K562 (cell line): ENCODE results near the gene CCDC175. TPM values are rescaled to one million over a fixed set of nuclear protein-coding genes. Genes with fewer than 3 reads are reported as not detected.

Experiments
- ATAC-seq: fragments of 200-7000 bp; cut with Tn5 transposase; 3 replicates; pipeline ENCODE4 v1.9.1; 2020; ENCODE audit warnings: moderate library complexity
- BruUV-seq: library from RNA; stranded (reverse); fragments of 400-500 nt; replicated peaks from 2 replicates; lab custom pipeline; 2021; lab: Mats Ljungman, UMichigan
- CTCF ChIA-PET: fragments of 300-600 bp; formaldehyde crosslinking; extraction: SDS; loops from one replicate; lab custom pipeline; 2021; ENCODE audit warnings: low intra/inter-chr PET ratio; lab: Yijun Ruan, JAX
- POLR2A ChIA-PET: fragments of 300-600, 350-650 bp; sonication (Branson Sonifier 250); formaldehyde crosslinking; extraction: SDS; loops from one replicate; lab custom pipeline; 2021; ENCODE audit warnings: antibody characterized with exemption, inconsistent platforms; lab: Yijun Ruan, JAX
- DNase-seq, 4 experiments: peaks; one replicate each; pipeline versions ENCODE4 v3.0.0 to v3.0.0-alpha.2; 2011 to 2018; ENCODE audit warnings: low spot score in 3 of 4, mixed read lengths in 3 of 4; ENCODE audit errors: extremely low read depth in 1 of 4
- FAIRE-seq: peaks from 2 replicates; lab custom pipeline; 2011; peaks lifted over from hg19 to GRCh38; lab: Jason Lieb, UNC
- H2AFZ ChIP-seq: 2 replicates; pipeline ENCODE4 v1.6.0; 2011; ENCODE audit warnings: low read depth, low read length, control low read depth, inconsistent platforms
- H3K27ac ChIP-seq: fragments of 200-600 bp; 3 replicates; pipeline ENCODE4 v1.8.0; 2011; ENCODE audit warnings: low read depth, mild to moderate bottlenecking, control low read depth, inconsistent platforms, low read length, moderate library complexity, mixed read lengths; ENCODE audit errors: extremely low read depth
- H3K27me3 ChIP-seq, 2 experiments: fragments of 300-600 bp in 1 of 2; 2 replicates in 1 of 2; 3 replicates in 1 of 2; pipeline versions ENCODE4 v1.6.0 to v1.8.0; 2011; ENCODE audit warnings: inconsistent platforms in 2 of 2, low read length in 2 of 2, mild to moderate bottlenecking in 1 of 2, mixed read lengths in 1 of 2, moderate library complexity in 1 of 2; ENCODE audit not compliant: control insufficient read depth in 2 of 2, insufficient read depth in 2 of 2
- H3K36me3 ChIP-seq: fragments of 300-600 bp; 3 replicates; pipeline ENCODE4 v1.8.0; 2011; ENCODE audit warnings: mild to moderate bottlenecking, low read length, inconsistent platforms; ENCODE audit not compliant: control insufficient read depth, insufficient read depth
- H3K4me1 ChIP-seq, 2 experiments: fragments of 200-600 bp in 1 of 2; replicated peaks in 1 of 2; 2 replicates in 1 of 2; 3 replicates in 1 of 2; pipeline versions ENCODE4 v1.5.1 to v1.8.0; 2011; ENCODE audit warnings: inconsistent platforms in 2 of 2, low read length in 2 of 2, mild to moderate bottlenecking in 1 of 2, mixed read lengths in 1 of 2, moderate library complexity in 1 of 2; ENCODE audit not compliant: control insufficient read depth in 2 of 2, insufficient read depth in 2 of 2
- H3K4me2 ChIP-seq: 2 replicates; pipeline ENCODE4 v1.6.1; 2011; ENCODE audit warnings: low read length, control low read depth, inconsistent platforms, mixed read lengths; ENCODE audit not compliant: insufficient read depth
- H3K4me3 ChIP-seq: fragments of 200-600 bp; sonication (generic), shearing (Covaris generic); 2 replicates; pipeline ENCODE4 v1.5.1; 2016; ENCODE audit warnings: control low read depth, inconsistent platforms
- H3K79me2 ChIP-seq: fragments of 200-600 bp; 3 replicates; pipeline ENCODE4 v1.8.0; 2011; ENCODE audit warnings: low read length, inconsistent platforms; ENCODE audit not compliant: control insufficient read depth, insufficient read depth
- H3K9ac ChIP-seq, 2 experiments: 2 replicates each; pipeline versions ENCODE4 v1.6.0 to v1.6.1; 2011; ENCODE audit warnings: low read depth in 2 of 2, low read length in 2 of 2, control low read depth in 1 of 2, inconsistent platforms in 1 of 2, mild to moderate bottlenecking in 1 of 2, mixed read lengths in 1 of 2; ENCODE audit not compliant: insufficient read depth in 1 of 2
- H3K9me1 ChIP-seq: one replicate; pipeline ENCODE4 v1.6.0; 2011; ENCODE audit warnings: inconsistent platforms, mild to moderate bottlenecking, low read length, moderate library complexity; ENCODE audit not compliant: control insufficient read depth, insufficient read depth
- H3K9me3 ChIP-seq: replicated peaks from 2 replicates; pipeline ENCODE4 v1.5.1; 2011; ENCODE audit warnings: low read depth, low read length, inconsistent platforms; ENCODE audit not compliant: control insufficient read depth, insufficient read depth
- H4K20me1 ChIP-seq: replicated peaks from 2 replicates; pipeline ENCODE4 v1.6.1; 2011; ENCODE audit warnings: low read length, inconsistent platforms, mixed read lengths; ENCODE audit not compliant: control insufficient read depth, insufficient read depth
- ARID2 ChIP-seq: fragments of 450-650 bp; IDR thresholded peaks from 2 replicates; pipeline ENCODE4 v1.6.1; 2017; ENCODE audit warnings: antibody characterized with exemption, mild to moderate bottlenecking
- CREB1 ChIP-seq, 2 experiments: sonication (generic) in 1 of 2; formaldehyde crosslinking in 1 of 2; IDR thresholded peaks; 2 replicates each; pipeline versions ENCODE4 v1.6.1 to v1.8.0; 2012 to 2022; ENCODE audit warnings: inconsistent platforms in 1 of 2, mild to moderate bottlenecking in 1 of 2, missing genetic modification reagents in 1 of 2, moderate library complexity in 1 of 2
- CREM ChIP-seq: IDR thresholded peaks from 2 replicates; pipeline ENCODE4 v1.6.1; 2014; ENCODE audit warnings: antibody characterized with exemption, low read depth
- CSDE1 ChIP-seq, 2 experiments: fragments of 450-650 bp; IDR thresholded peaks; 2 replicates each; pipeline ENCODE4 v1.6.1; 2016; ENCODE audit warnings: mild to moderate bottlenecking in 1 of 2
- FOXJ2 ChIP-seq: fragments of 200-800 bp; sonication (Bioruptor generic); IDR thresholded peaks from 2 replicates; pipeline ENCODE4 v1.6.1; 2016; ENCODE audit warnings: missing genetic modification characterization, missing compliant biosample characterization
- GTF2E2 ChIP-seq: fragments of 200-800 bp; sonication (Bioruptor generic); IDR thresholded peaks from 2 replicates; pipeline ENCODE4 v1.6.1; 2016; ENCODE audit warnings: missing genetic modification characterization, missing compliant biosample characterization
- MYC ChIP-seq, 2 experiments: fragments of 250-450 bp in 1 of 2; sonication (Bioruptor Pico) in 1 of 2; IDR thresholded peaks; 2 replicates each; pipeline versions ENCODE4 v1.5.1 to v1.6.1; 2012 to 2021; ENCODE audit warnings: low read depth in 2 of 2, borderline replicate concordance in 1 of 2, improper control_type of control experiment in 1 of 2, low read length in 1 of 2, mild to moderate bottlenecking in 1 of 2, moderate library complexity in 1 of 2
- SPI1 ChIP-seq: IDR thresholded peaks from 2 replicates; pipeline ENCODE4 v1.6.1; 2011; ENCODE audit warnings: low read depth, low read length, control low read depth, borderline replicate concordance
- TBL1XR1 ChIP-seq, 2 experiments: IDR thresholded peaks; 2 replicates each; pipeline ENCODE4 v1.6.1; 2012; ENCODE audit warnings: improper control_type of control experiment in 2 of 2, low read length in 2 of 2, mild to moderate bottlenecking in 1 of 2
- ZNF57 ChIP-seq: fragments of 450-650 bp; formaldehyde crosslinking; IDR thresholded peaks from 2 replicates; pipeline ENCODE4 v1.4.0; 2020; ENCODE audit warnings: mild to moderate bottlenecking, moderate library complexity
- WGBS: fragments of 100-300 bp; shearing (Covaris generic); methylation state at CpG from one replicate; pipeline ENCODE4 v1.1.6; 2016; ENCODE audit warnings: low coverage, mixed read lengths; ENCODE audit not compliant: insufficient coverage; ENCODE audit errors: missing lambda C conversion rate; 5-methylcytosine and 5-hydroxymethylcytosine counted together
- in situ Hi-C: fragments of 300-500 bp; cut with MboI; formaldehyde crosslinking; loops from 4 replicates; pipeline ENCODE4 v1.15.0; 2018; ENCODE audit warnings: inconsistent platforms, mixed read lengths
- intact Hi-C: fragments of 100-400 bp; cut with micrococcal nuclease; formaldehyde crosslinking; loops from 2 replicates; pipeline ENCODE4 v1.14.2; 2022
- polyA plus RNA-seq, 8 experiments: library from polyadenylated mRNA; depleted of rRNA in 4 of 8; stranded (reverse) in 5 of 8; unstranded in 3 of 8; fragments of >200 nt; fragmentation: Nextera tagmentation in 2 of 8; fragmentation: Illumina TruSeq in 1 of 8; extraction: Ambion mirVana in 2 of 8; extraction: Trizol in 1 of 8; gene quantifications; 2 replicates each; pipeline versions ENCODE4 v1.2.1 to v1.2.3, GENCODE V29; 2011 to 2014; ENCODE audit warnings: inconsistent platforms in 1 of 8, missing spikeins in 1 of 8
- total RNA-seq, 7 experiments: library from RNA; depleted of rRNA in 6 of 7; stranded (reverse); fragments of >200 nt in 6 of 7; fragmentation: Illumina TruSeq in 2 of 7; extraction: Trizol in 2 of 7; gene quantifications; 2 replicates each; pipeline versions ENCODE4 v1.2.1 to v1.2.3, GENCODE V29; 2011 to 2021; ENCODE audit warnings: low replicate concordance in 1 of 7
- TF ChIP-seq, protein P1 (sequence below): fragments of 450-650 bp; IDR thresholded peaks from 2 replicates; pipeline ENCODE4 v1.6.1; 2017; ENCODE audit warnings: antibody characterized with exemption

CCDC175 gene
- total and polyA plus RNA-seq, 9 of the 15 experiments (the other 6 are each of a cell fraction or from before 2014, with no cell fraction given), result not detected

DNA sequence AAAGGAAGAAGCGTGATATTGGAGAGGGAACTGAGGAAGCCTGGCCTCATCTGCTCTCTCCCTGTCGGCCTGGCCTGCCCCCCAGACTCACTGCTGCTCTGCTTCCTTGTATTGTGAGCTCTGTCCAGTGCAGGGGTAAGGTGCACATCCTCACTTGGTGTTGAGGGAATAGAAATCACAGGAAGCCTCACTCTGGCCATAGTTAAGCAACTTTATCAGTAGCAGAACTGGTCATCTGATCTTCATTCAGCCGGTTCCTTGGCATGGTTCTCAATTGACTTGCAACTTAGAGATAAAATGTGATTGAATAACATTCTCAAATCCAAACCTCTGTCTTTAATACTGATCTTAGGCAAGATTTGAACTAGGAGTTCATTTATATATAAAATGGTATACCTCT lies 11.5 kb upstream of the CCDC175 start:
- in situ Hi-C loops (no loop called here), intact Hi-C loops (no loop called here)
- ChIA-PET CTCF (no interaction called here), POLR2A (no interaction called here)
- Histone ChIP-seq H3K9me3 (no peaks in the 10 kb centered on the region), H3K4me2 (no peak overlapping the region), H3K9me1 (no peaks in the 10 kb centered on the region), H3K36me3 (no peaks in the 10 kb centered on the region), H4K20me1 (no peaks in the 10 kb centered on the region), H3K4me3 (no peak overlapping the region), H3K27me3 (no peaks in the 10 kb centered on the region), H3K4me1 (no peaks in the 10 kb centered on the region), H3K79me2 (no peaks in the 10 kb centered on the region), H2AFZ (no peak overlapping the region), H3K9ac (no peak overlapping the region), H3K27ac (no peak overlapping the region)
- FAIRE-seq (no peak), DNase-seq (no peak), ATAC-seq (no peak)
- WGBS, result 0% methylated on average over 2 of the region's 3 CpGs
- BruUV-seq, result no TSS peak
- TF ChIP-seq CREM (no peak), ARID2 (no peak), CSDE1 (IDR thresholded peaks at IDR 0.05) (no peak), CREB1 (IDR thresholded peaks at IDR 0.05) (no peak), CREB1 (CRISPR knock-in tag; IDR thresholded peaks at IDR 0.05) (no peak), SPI1 (no peak)

- Histone ChIP-seq H3K27ac (no peak overlapping the region), H3K9me3 (no peaks in the 10 kb centered on the region), H3K9ac (no peak overlapping the region), H3K4me3 (no peak overlapping the region), H3K27me3 (no peaks in the 10 kb centered on the region), H3K9me1 (no peaks in the 10 kb centered on the region), H3K79me2 (no peaks in the 10 kb centered on the region), H3K4me2 (no peak overlapping the region), H4K20me1 (no peaks in the 10 kb centered on the region), H3K36me3 (no peaks in the 10 kb centered on the region), H2AFZ (no peak overlapping the region), H3K4me1 (no peaks in the 10 kb centered on the region)
- DNase-seq (no peak), ATAC-seq (no peak), FAIRE-seq (no peak)
- ChIA-PET POLR2A (no interaction called here), CTCF (no interaction called here)
- 12% methylated on average over 9 of the region's 10 CpGs for WGBS
- in situ Hi-C loops (no loop called here), intact Hi-C loops (no loop called here)
- BruUV-seq, result no TSS peak
- TF ChIP-seq FOXJ2 (tag), result no peak
- no peak for TF ChIP-seq TBL1XR1 (IDR thresholded peaks at IDR 0.05; ENCODE audit: low read length in 2 of 2)
- no peak for TF ChIP-seq ZNF57
- TF ChIP-seq GTF2E2 (tag), result no peak
- TF ChIP-seq, protein P1, sequence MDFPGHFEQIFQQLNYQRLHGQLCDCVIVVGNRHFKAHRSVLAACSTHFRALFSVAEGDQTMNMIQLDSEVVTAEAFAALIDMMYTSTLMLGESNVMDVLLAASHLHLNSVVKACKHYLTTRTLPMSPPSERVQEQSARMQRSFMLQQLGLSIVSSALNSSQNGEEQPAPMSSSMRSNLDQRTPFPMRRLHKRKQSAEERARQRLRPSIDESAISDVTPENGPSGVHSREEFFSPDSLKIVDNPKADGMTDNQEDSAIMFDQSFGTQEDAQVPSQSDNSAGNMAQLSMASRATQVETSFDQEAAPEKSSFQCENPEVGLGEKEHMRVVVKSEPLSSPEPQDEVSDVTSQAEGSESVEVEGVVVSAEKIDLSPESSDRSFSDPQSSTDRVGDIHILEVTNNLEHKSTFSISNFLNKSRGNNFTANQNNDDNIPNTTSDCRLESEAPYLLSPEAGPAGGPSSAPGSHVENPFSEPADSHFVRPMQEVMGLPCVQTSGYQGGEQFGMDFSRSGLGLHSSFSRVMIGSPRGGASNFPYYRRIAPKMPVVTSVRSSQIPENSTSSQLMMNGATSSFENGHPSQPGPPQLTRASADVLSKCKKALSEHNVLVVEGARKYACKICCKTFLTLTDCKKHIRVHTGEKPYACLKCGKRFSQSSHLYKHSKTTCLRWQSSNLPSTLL, result no peak
- no peak for TF ChIP-seq MYC (IDR thresholded peaks at IDR 0.05; ENCODE audit: low read depth, low read length)
- no peak for TF ChIP-seq MYC (CRISPR knock-in tag; IDR thresholded peaks at IDR 0.05; ENCODE audit: borderline replicate concordance, low read depth)
These were observed 9.4 kb upstream of the CCDC175 start for GRCh38 chr14:59585891-59586554.
